Hepatocyte (in vitro differentiated cells): ENCODE measurements around the gene GATAD2A. TPM values are rescaled to one million over a fixed set of nuclear protein-coding genes. Genes with fewer than 3 reads are reported as not detected.

ENCODE experiments used
- DNase-seq: peaks from one replicate; pipeline ENCODE4 v3.0.0-alpha.2; 2016; ENCODE audit warnings: low spot score
- H2AFZ ChIP-seq: fragments of 200-600 bp; sonication (generic); 2 replicates; pipeline ENCODE4 v1.6.0; 2016; ENCODE audit warnings: antibody characterized with exemption, mild to moderate bottlenecking
- H3K27ac ChIP-seq: fragments of 200-600 bp; sonication (generic); 2 replicates; pipeline ENCODE4 v1.5.1; 2016; ENCODE audit warnings: mild to moderate bottlenecking
- H3K27me3 ChIP-seq: fragments of 200-600 bp; sonication (generic); 2 replicates; pipeline ENCODE4 v1.6.1; 2016
- H3K36me3 ChIP-seq: fragments of 200-600 bp; sonication (generic); replicated peaks from 2 replicates; pipeline ENCODE4 v1.5.1; 2016; ENCODE audit warnings: low read depth; ENCODE audit not compliant: insufficient read depth
- H3K4me1 ChIP-seq: fragments of 200-600 bp; sonication (generic); 2 replicates; pipeline ENCODE4 v1.5.1; 2016; ENCODE audit warnings: mild to moderate bottlenecking, moderate library complexity; ENCODE audit not compliant: insufficient read depth
- H3K4me2 ChIP-seq: fragments of 200-600 bp; sonication (generic); 2 replicates; pipeline ENCODE4 v1.6.0; 2016
- H3K4me3 ChIP-seq: fragments of 200-600 bp; sonication (generic); 2 replicates; pipeline ENCODE4 v1.5.1; 2016; ENCODE audit warnings: mild to moderate bottlenecking
- H3K79me2 ChIP-seq: fragments of 200-600 bp; sonication (generic); 2 replicates; pipeline ENCODE4 v1.6.0; 2017; ENCODE audit warnings: mild to moderate bottlenecking
- H3K9me2 ChIP-seq: fragments of 200-600 bp; sonication (generic); replicated peaks from 2 replicates; pipeline ENCODE4 v1.6.0; 2017; ENCODE audit warnings: mild to moderate bottlenecking; ENCODE audit not compliant: insufficient read depth
- H3K9me3 ChIP-seq: fragments of 200-600 bp; sonication (generic); 2 replicates; pipeline ENCODE4 v1.5.1; 2016; ENCODE audit warnings: low read depth, mild to moderate bottlenecking
- H4K20me1 ChIP-seq: fragments of 200-600 bp; sonication (generic); 2 replicates; pipeline ENCODE4 v1.6.0; 2016; ENCODE audit warnings: mild to moderate bottlenecking; ENCODE audit not compliant: insufficient read depth, poor library complexity, severe bottlenecking
- EZH2 ChIP-seq: fragments of 200-600 bp; sonication (generic); IDR thresholded peaks from 2 replicates; pipeline ENCODE4 v1.6.1; 2016; ENCODE audit warnings: antibody characterized with exemption, mild to moderate bottlenecking, borderline replicate concordance
- EZH2phosphoT487 ChIP-seq: fragments of 200-600 bp; sonication (generic); IDR thresholded peaks from one replicate; pipeline ENCODE4 v1.6.1; 2018; ENCODE audit warnings: antibody characterized with exemption, mild to moderate bottlenecking, low read depth, moderate library complexity; ENCODE audit not compliant: unreplicated experiment, severe bottlenecking
- WGBS: methylation state at CpG from one replicate; pipeline ENCODE4 v1.1.6; 2016; ENCODE audit warnings: low lambda C conversion rate; ENCODE audit errors: missing lambda C conversion rate; 5-methylcytosine and 5-hydroxymethylcytosine counted together
- polyA plus RNA-seq: library from polyadenylated mRNA; unstranded; fragments of >200 nt; fragmentation: Nextera tagmentation; extraction: Ambion mirVana; gene quantifications from 2 replicates; pipeline ENCODE4 v1.2.1, GENCODE V29; 2016
- total RNA-seq: library from RNA; depleted of rRNA; stranded (reverse); fragments of >200 nt; gene quantifications from 2 replicates; pipeline ENCODE4 v1.2.3, GENCODE V29; 2014
- TF ChIP-seq, protein P1 (sequence below): fragments of 200-600 bp; sonication (generic); IDR thresholded peaks from 2 replicates; pipeline ENCODE4 v1.5.1; 2016; ENCODE audit warnings: antibody characterized with exemption, mild to moderate bottlenecking; ENCODE audit not compliant: poor library complexity

The GATAD2A gene
- total and polyA plus RNA-seq, 2 experiments from 2014 or later: 35.3 to 35.7 TPM

DNA sequence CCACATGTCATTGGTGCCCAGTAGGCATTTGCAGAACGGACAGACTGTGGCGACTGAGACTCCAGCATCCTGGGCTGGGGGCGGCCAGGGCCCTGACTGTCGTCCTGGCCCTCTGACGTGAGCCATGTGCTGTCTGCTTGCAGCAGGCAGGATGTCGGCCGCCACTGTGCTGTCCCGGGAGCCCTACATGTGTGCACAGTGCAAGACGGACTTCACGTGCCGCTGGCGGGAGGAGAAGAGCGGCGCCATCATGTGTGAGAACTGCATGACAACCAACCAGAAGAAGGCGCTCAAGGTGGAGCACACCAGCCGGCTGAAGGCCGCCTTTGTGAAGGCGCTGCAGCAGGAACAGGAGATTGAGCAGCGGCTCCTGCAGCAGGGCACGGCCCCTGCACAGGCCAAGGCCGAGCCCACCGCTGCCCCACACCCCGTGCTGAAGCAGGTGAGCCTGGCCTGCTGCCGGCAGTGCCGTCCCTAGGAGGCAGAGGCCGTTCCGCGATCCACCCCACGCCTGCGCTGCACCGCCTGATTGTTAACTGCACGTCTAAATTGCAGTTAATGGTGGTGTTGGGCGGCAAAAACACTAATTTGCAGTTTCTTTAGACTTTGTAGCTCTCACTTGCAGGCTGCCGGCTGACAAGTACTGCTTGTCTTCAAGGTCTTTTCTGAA is 95.6 kb downstream of the GATAD2A start:
- no peaks in the 10 kb centered on the region for H4K20me1 ChIP-seq
- 94% methylated on average over 34 of the region's 34 CpGs for WGBS
- H3K4me1 ChIP-seq: no peaks in the 10 kb centered on the region
- H2AFZ ChIP-seq: no peak overlapping the region
- H3K9me3 ChIP-seq: no peaks in the 10 kb centered on the region
- TF ChIP-seq EZH2: no peak
- H3K27ac ChIP-seq: no peak overlapping the region
- H3K4me3 ChIP-seq: no peak overlapping the region
- H3K27me3 ChIP-seq: no peaks in the 10 kb centered on the region
- H3K36me3 ChIP-seq: no peaks in the 10 kb centered on the region
- no peak overlapping the region for H3K4me2 ChIP-seq
- no peaks in the 10 kb centered on the region for H3K9me2 ChIP-seq
- H3K79me2 ChIP-seq: no peaks in the 10 kb centered on the region
- DNase-seq: no peak

DNA sequence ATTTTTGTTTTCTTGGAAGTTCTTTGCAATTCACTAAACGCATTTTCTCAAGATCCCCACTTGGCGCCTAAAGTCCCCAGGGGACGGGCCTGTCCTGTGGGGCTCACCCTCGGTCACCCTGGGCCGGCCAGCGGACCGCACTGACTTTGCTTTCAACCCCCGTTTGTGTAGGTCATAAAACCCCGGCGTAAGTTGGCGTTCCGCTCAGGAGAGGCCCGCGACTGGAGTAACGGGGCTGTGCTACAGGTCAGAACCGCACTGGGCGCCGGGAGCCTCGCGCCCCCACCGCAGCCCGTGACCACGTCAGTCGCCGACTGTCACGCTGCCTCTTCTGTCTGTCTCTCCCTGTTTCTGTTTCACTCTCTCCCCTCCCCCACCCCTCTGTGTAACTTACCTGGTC is 96.3 kb downstream of the GATAD2A start:
- Histone ChIP-seq H3K36me3 (no peaks in the 10 kb centered on the region), H3K4me2 (no peak overlapping the region), H3K79me2 (no peaks in the 10 kb centered on the region), H3K27ac (no peak overlapping the region), H3K9me2 (no peaks in the 10 kb centered on the region), H3K27me3 (no peaks in the 10 kb centered on the region), H3K4me3 (no peak overlapping the region), H2AFZ (no peak overlapping the region), H4K20me1 (no peaks in the 10 kb centered on the region), H3K9me3 (no peaks in the 10 kb centered on the region), H3K4me1 (no peaks in the 10 kb centered on the region)
- TF ChIP-seq, protein P1, sequence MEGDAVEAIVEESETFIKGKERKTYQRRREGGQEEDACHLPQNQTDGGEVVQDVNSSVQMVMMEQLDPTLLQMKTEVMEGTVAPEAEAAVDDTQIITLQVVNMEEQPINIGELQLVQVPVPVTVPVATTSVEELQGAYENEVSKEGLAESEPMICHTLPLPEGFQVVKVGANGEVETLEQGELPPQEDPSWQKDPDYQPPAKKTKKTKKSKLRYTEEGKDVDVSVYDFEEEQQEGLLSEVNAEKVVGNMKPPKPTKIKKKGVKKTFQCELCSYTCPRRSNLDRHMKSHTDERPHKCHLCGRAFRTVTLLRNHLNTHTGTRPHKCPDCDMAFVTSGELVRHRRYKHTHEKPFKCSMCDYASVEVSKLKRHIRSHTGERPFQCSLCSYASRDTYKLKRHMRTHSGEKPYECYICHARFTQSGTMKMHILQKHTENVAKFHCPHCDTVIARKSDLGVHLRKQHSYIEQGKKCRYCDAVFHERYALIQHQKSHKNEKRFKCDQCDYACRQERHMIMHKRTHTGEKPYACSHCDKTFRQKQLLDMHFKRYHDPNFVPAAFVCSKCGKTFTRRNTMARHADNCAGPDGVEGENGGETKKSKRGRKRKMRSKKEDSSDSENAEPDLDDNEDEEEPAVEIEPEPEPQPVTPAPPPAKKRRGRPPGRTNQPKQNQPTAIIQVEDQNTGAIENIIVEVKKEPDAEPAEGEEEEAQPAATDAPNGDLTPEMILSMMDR: no peak
- no peak for TF ChIP-seq EZH2
- no peak for TF ChIP-seq EZH2phosphoT487
- 95% methylated on average over 24 of the region's 26 CpGs for WGBS
- no peak for DNase-seq

DNA sequence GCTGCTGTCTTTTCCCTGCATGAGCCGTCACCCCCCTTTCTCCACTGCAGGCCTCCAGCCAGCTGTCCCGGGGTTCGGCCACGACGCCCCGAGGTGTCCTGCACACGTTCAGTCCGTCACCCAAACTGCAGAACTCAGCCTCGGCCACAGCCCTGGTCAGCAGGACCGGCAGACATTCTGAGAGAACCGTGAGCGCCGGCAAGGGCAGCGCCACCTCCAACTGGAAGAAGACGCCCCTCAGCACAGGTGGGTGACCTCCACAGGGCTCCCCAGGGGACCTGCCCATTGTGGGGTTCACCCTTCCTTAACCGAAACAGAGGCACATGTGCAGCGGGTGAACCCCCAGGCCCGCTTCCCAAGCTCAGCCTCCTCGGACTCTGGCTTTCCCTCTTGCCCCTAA is 96.8 kb downstream of the GATAD2A start:
- H2AFZ ChIP-seq: no peak overlapping the region
- WGBS: 95% methylated on average over 15 of the region's 19 CpGs
- no peaks in the 10 kb centered on the region for H4K20me1 ChIP-seq
- H3K27ac ChIP-seq: no peak overlapping the region
- H3K9me2 ChIP-seq: no peaks in the 10 kb centered on the region
- no peaks in the 10 kb centered on the region for H3K36me3 ChIP-seq
- DNase-seq: no peak
- H3K4me3 ChIP-seq: no peak overlapping the region
- no peaks in the 10 kb centered on the region for H3K9me3 ChIP-seq
- H3K27me3 ChIP-seq: no peaks in the 10 kb centered on the region
- TF ChIP-seq EZH2phosphoT487 (no peak), EZH2 (no peak)
- TF ChIP-seq, protein P1: no peak
- no peaks in the 10 kb centered on the region for H3K79me2 ChIP-seq
- H3K4me1 ChIP-seq: no peaks in the 10 kb centered on the region
- no peak overlapping the region for H3K4me2 ChIP-seq

DNA sequence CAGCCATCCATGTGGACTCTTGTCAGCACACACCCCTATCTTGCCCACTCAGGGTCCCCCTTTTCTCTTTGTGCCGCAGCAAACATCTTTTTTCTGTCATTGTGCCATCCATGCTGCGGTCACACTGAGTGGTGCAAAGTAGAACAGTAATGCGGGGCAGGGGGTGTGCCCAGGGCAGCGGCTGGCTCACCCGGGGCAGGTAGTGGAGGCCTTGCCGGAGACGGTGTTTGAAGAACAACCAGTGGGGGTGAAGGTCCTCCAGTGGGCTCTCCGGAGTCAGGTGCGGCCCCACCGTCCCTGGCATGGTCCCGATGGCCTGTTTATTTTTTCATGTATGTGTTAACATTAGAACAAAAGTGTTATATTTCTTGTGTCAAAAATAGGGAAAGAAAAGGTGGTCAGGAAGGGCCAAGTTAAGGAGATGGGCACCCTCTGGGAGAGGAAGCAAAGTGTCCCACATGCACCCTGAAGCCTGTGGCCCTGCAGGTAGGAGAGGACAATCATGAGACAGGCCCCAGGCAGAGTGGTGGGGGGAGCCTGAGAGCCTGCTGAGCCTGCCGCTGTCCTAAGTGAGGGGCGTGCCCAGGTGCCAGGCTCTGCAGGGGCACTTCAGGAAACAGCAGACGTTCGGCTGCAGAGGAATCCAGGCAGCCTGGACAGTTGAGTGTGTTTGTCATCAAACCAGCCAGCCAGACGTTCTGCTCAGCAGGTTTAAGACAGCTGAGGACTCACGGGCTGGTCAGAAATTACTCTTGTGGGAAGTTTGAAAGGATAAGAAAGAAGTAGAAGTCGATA is 97.5 kb downstream of the GATAD2A start:
- H2AFZ ChIP-seq: no peak overlapping the region
- no peaks in the 10 kb centered on the region for H3K9me2 ChIP-seq
- no peak overlapping the region for H3K4me3 ChIP-seq
- H3K36me3 ChIP-seq: no peaks in the 10 kb centered on the region
- no peaks in the 10 kb centered on the region for H3K79me2 ChIP-seq
- 91% methylated on average over 18 of the region's 18 CpGs for WGBS
- no peak overlapping the region for H3K27ac ChIP-seq
- H4K20me1 ChIP-seq: no peaks in the 10 kb centered on the region
- DNase-seq: no peak
- TF ChIP-seq EZH2 (no peak), EZH2phosphoT487 (no peak)
- TF ChIP-seq, protein P1: no peak
- no peak overlapping the region for H3K4me2 ChIP-seq
- H3K4me1 ChIP-seq: no peaks in the 10 kb centered on the region
- H3K27me3 ChIP-seq: no peaks in the 10 kb centered on the region
- no peaks in the 10 kb centered on the region for H3K9me3 ChIP-seq
